Measurements from ENCODE around the gene IL19.
A peak's percentile ranks its signal among the peaks of the same experiment; 100 is the strongest.
"Not testable (repeated sequence)": the region's sequence is repeated elsewhere in the genome, so short reads cannot be mapped to it uniquely, and the experiment has no call there.

The IL19 gene

DNA sequence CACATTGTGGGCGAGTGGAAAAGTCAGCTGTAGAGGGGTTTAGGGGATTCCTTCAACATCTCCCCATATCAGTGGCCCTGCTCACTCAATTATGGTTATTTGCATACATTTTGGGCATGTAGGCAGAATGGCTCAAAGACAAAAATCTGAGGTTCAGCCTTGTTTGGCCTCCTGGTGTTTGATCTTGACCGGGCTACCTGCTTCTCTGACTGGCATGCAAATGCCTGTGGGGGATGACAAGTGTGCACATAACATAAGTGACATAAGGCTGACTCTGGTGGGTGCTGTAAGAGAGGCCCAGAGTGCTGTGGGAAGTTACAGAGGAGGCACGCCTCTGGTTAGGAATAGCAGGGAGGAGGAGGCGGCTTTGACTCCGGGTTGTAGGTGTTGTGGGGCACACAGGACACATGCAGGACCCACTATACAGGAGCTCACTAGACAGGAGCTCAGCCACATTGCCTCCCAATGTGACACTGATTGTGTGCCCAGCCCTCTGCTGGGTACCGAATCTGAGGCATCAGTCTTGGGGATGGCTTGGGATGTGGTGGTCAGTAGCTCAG is 29.4 kb upstream of the IL19 start:
- no peak for DNase-seq

DNA sequence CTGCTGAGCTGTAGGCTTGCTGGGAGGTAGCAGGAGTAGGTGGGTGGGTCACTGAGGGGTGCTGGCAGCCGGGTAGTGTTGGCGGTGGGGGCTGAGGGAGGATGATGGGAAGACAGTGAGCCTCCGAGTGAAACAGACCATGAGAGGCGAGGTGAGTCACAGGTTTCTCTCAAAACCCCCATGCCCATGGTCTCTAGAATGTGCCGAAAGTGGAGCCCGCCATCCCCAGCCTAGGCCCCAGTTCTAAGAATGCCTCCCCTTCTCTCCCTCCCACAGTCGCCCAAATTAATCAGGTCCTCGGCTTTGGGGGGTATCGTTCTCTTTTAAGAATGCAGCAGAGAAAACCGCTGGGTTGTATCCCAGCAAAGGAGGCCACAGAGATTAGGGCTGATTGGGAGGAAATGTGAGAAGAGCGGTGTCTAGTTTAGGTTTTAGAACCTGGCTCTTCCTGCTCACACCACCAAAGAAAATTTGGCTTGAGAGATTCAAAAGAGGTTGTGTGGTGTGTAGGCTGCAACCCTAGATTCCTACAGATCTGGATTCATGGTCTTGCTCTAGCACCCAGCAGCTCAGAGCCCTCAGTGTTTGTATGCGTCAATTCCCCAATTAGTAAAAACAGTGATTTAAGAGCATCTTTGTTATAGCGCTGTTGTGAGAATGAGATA is 27.7 kb upstream of the IL19 start:
- DNase-seq: no peak

DNA sequence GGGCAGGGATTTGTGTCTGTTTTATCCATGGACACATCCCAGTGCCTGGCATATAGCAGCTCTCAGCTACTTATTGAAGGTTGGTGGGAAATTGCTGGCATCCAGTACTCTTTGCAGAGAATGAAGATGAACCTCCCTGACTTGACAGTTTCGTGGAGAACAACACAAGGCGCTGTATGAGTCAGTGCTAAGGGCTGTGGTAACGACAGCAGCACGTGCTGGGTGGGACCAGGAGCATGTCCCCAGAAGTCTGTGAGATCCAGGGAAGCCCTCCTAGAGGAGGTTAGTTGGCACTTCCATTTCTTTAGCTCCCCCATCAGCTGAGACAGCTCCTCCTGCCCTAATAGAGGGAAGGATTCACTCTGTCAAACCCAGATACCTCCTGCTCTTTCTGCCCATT is 25.9 kb upstream of the IL19 start:
- no peak for DNase-seq

DNA sequence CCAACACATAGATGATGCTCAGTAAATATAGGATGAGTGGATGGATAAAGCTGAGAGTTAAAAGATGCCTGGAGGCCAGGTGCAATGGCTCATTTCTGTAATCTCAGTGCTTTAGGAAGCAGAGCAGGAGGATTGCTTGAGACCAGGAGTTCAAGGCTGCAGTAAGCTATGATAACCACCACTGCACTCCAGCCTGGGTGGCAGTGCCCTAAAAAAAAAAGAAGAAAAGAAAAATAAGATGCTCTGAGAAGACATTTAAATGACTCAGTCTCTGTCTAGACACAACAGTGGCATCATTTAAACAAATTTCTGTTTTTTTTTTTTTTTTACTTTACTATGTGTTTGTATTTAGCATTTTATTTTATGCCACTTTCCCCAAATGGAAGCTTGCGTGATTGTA is 25.3 kb upstream of the IL19 start:
- no peak for DNase-seq

DNA sequence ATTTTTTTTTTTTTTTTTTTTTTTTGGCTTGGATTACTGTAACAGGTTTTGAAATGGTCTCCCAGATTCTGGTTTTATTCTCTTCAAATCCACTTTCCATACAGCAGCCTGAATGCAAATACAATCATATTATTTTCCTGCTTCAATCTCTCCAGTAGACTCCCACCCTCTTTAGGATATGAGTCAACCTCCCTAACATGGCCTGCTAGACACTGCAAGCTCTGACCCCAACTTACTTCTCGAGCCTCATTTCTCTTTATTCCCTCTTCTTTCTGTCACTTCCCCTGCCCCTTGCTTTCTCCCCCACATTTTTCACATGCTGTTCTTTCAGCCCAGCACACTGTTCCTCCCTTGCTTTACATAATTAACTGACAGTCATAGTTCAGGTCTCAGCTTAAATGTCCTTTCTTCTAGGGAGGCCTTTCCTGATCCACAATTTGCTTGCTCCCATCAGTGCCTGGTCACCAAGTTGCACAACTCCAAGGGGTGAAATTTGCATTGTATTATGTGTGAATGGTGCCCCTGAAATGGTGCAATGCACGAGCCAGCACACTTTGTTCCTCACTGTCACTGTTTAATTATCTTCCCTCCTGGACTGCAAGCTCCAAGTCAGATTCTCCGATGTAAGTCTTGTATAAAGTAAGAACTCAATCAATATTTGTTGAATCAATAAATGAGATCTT is 22.1 kb upstream of the IL19 start:
- DNase-seq: no peak

DNA sequence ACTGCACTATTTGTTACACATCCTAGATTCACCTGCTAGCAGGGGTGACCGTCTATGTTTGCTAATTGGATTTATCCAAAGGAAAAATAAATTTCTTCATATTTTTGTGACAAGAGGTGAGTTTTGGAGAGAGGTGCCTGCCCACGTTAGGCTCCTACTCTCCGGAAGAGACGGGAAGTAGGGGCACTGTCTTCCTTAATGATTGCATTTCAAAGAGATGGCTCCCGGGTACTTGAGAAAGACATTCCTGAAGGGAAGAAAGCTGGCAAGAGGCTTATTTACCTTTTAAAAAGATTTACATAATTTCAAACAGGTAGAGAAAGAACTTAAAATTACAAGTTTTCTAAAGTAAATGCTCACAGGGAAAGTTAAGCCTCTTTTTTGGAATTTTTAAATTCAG is 18.7 kb upstream of the IL19 start:
- DNase-seq: no peak

DNA sequence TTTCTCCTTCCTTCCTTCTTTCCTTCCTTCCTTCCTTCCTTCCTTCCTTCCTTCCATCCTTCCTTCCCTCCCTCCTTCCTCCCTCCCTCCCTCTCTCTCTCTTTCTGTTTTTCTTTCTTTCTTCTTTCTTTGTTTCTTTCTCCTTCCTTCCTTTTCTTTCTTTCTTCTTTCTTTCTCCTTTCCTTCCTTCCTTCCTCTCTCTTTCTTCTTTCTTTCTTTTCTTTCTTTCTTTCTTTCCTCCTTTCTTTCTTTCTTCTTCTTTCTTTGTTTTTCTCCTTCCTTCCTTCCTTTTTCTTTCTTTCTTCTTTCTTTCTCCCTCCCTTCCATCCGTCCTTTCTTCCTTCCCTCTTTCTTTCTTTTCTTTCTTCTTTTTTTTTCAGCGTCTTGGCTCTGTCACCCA is 18.1 kb upstream of the IL19 start:
- no peak for DNase-seq

DNA sequence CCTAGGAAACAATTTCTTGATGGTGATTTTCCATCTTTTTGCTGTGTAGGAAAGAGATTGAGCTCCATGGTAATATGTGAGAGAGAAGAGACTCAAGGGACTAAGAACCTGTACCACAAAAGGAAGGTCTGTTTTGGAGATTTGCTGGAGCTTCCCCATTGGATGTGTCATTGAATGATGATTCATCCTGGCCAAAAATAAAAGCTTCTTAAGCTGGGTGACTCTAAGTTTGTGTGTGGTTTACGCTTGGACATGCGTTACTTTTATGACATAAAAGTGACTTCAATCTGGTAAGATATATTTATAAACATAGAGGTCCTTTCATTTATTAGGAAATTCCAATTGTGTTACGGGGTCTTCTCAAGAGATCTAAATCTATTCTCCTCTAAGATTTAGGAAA is 17.4 kb upstream of the IL19 start:
- DNase-seq: no peak

DNA sequence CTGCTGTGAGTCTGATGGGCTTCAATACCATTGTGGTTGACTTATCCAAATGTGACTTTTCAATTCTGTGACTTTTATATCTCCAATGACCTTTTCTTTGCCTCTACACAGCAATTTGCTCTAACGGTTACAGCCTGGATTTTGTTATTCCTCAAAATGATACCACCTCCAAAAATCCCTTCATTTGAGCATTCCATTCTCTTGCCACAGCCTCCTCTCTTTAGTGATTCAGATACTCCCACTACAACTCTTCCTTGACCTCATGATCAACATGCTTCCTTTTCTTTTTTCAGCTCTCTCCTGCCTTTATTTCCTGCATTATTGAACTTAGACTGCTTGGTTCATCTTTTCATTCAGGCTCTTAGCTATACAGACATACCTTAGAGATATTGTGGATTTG is 16.6 kb upstream of the IL19 start:
- no peak for DNase-seq

DNA sequence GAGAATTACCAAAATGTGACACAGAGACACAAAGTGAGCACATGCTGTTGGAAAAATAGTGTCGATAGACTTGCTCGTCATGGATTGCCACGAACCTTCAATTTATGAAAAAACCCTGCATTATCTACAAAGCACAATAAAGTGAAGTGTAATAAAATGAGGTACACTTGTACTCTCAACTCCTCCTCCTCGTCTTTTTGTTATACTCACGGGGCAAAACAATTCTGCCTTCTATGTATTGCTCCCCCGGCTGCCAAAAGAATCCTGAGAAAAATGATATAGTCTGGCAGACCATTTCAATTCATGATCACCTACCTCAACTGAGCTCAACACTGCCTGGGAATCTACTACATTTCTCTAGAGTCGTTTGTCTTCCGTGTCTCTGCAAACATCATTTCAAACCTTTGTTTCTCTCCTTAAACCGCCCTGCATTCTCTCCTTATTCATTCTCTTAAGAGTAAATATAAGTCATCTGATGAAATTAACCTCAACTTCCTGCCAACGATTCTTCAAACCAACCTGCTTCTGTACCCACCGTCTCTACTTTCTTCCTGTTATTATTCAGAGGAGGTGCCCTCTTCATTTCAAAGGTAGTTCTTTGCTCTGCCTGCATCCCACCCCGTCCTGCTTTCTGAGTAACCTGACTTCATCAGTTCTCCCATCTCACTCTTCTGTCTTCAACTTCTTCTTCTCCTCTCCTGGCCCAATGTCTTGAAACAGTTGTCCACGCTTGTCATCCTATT is 12.9 kb upstream of the IL19 start:
- DNase-seq: no peak

DNA sequence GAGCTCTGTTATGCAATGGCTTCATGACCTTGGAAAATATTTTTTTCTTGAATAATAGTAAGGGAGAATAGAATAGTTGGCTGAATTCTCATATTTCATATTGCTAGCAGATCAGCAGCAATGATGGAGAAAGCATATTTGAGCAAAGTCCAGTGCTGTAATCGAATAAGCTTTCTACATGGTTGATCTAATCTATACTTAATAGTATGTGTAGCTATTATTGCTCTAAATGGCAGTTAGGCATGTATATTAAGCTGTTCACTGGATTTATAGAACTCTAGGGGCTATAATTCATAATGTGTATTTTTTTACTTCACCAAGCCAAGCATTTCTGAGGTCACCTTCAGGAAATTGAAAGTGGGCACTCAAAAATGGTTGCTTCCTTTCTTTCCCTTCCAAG is 10.0 kb upstream of the IL19 start:
- no peak for DNase-seq

DNA sequence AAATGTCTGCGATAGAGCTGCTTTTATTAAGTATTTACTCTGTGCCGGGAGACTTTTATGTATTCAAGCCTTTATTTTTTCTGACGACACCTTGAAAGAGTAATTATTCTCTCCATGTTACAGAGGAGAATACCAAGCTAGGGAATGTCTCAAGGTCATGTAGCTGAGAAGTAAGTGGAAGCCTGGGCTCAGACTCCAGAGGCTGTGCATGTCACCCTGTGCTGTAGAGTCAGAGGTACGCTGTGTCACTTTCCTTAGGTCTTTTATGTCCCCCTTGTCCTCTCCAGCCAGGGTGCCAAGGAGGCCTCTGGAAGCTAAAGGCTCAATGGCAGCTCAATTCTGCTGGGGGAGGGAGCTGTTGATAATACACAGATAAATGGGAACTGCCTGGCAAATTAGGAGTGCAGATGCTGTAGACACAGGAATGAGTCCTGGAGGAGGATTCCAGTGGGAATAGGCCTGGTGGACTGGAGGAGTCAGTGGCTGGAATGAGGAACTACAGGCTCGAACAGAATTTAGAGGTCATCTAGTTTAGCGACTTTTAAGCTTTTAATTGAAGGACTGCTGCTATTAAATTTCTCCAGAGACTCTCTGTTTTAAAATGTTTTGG is 9.3 kb upstream of the IL19 start:
- DNase-seq: no peak

DNA sequence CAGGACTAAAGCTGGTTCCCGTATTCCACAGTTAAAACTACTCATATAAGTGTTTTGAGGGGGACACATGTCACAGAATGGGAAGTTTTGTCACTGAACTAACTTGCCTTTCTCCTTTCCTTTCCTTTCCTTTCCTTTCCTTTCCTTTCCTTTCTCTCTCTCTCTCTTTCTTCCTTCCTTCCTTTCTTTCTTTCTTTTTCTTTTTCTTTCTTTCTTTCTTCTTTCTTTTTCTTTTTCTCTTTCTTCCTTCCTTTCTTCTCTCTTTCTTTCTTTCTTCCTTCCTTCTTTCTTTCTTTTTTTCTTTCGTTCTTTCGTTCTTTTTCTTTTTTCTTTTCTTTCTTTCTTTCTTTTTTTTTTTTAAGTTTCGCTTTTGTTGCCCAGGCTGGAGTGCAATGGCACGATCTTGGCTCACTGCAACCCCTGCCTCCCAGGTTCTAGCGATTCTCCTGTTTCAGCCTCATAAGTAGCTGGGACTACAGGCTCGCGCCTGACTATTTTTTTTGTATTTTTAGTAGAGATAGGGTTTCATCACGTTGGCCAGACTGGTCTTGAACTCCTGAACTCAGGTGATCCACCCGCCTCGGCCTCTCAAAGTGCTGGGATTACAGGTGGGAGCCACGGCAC is 7.7 kb upstream of the IL19 start:
- DNase-seq: not testable (repeated sequence)

DNA sequence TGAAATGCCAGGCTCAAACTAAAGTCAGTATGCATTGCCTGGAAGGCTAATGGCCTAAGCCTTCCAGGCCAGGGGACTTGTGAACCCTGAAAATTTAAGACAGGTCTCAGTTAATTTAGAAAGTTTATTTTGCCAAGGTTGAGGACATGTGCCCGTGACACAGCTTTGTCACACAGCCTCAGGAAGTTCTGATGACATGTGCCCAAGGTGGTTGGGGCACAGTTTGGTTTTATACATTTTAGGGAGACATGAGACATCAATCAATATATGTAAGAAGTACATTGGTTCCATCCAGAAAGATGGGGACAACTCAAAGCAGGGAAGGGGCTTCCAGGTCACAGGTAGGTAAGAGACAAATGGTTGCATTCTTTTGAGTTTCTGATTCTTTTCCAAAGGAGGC is 4.8 kb upstream of the IL19 start:
- DNase-seq: not testable (repeated sequence)

DNA sequence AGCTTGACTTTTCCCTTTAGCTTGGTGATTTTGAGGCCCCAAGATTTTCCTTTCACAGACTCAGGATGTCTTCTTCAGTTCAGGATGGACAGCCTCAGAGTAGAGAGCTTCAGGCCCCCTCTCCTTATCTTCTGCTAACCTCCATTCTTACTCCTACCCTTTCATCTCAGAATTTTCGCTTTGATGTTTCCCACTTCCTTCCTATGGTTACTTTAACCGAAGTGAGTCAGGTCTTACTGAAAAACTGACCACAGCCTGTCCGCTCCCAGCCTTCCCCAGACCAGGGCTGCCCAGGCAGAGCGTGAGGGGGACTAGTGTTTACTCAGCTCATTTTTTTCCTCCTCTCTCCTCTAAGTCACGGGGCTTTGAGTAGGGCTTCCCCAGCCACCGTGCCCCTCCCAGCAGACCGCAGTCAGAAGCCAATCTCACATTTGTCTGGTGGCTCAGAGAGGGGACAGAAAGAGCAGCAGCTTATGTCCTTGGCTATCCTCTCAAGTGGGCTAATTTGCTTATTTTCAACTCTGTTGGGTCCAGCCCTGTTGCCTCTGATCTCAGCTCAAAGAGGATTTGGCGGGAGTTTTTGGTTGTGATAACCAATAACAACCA is 4.2 kb upstream of the IL19 start:
- peak; percentile 62 for DNase-seq

DNA sequence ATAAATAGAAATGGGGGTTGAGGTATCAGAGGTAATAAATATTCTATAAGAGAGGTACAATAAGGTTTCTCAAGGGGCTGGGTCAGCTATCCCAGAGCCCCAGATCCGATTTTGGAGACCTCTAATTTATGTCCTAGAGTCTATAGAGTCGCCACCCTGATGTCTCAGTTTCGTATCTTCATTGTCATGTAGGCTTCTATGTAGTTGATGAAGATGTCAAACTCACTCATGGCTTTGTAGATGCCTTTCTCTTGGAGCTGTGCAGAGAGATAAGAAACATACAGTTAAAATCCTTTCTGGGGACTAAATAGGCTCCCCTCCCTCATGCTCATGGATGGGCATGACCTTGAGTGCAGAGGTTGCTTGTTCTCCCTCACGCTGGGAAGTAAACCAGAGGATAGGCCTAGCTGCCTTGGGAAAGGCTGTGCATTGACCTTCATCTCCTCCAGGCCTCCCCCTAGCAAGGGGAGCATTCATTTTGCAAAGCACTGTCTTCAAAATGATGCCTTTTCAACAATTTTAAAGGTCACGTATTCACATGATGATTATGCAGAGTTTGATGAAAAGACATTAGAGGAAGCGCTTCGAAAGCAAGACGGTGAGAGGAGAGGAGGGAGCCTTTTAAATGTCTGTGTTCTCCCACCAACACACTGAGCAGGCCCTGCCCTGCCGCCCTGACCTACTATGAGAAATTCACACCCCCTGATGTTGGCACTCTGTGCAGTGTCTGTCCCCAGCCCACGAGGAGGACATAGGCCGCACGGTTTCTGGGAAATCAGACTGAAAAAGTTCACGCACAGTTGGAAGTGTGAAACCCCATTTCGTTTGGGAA is 1.9 kb upstream of the IL19 start:
- DNase-seq: no peak

DNA sequence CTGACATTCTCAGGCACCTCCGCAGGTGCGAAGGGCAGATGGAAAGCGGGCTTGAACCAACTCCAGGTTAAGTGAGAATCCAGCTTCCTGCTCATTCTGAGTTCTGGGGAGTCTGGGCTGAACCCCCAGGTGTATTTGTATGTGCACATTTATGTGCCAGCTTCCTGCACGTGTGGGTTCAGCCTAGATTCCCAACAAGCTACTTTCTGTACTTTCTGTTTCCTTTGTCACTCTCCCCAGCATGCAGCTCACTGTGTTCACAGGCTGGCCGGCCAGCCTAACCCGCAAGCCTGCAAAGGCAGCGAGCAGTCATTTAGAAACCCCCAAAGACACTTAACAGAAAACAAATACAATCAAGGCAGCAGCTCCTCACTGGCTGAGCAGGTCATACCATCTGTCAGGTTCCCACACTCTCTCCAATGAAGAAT is 1.3 kb upstream of the IL19 start:
- no peak for DNase-seq

DNA sequence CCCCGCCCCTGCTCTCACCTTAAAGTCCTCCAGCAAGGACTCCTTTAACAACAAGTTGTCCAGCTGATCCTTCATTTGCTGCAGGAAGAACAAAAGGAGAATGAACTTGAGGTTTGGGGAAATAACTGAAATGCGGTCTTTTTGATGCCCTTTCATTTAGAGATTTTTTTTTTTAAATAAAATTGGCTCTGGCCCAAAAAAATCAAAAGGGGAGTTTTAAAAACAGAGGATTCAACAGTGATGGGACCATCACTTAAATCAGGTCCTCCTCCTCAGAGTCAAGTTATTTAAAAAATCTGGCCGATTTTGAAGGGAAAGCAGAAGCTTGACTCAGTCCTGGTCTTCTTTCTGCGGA is 742 bp downstream of the IL19 start:
- DNase-seq: no peak

DNA sequence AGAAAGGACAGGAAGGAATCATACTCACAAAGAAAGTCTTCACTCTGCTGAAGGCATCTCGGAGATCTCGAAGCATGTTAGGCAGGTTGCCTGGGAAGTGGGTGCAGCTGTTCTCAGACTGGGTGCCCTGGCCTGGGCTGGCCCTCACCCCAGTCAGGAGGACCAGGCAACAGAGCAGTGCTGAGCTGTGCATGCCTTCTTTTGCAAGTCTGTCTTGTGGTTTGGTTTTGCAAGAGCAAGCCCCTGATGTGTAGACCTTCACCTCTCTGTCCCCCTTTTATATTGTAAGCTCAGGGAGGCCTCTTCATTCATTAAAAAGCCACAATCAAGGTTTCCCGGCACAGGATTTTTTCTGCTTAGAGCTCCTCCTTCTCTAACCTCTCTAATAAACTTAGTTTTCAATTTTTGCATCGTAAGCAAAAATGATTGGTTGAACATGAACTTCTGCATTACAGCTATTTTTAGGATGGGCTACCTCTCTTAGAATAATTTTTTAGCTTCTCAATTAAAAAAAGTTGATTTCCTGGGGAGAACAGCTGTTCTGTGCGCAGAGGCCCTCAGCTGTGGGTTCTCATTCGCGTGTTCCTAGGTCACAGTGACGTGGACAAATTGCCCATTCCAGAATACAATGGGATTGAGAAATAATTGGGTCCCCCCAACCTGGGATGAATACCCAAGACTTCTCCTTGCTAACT is 1.8 kb downstream of the IL19 start, which contains the start of gene IL10:
TSS of gene IL10 (minus strand) at position 252 of the 695 bp plus-strand sequence. CDS start at position 193, 59 bp downstream.
- DNase-seq: no peak

DNA sequence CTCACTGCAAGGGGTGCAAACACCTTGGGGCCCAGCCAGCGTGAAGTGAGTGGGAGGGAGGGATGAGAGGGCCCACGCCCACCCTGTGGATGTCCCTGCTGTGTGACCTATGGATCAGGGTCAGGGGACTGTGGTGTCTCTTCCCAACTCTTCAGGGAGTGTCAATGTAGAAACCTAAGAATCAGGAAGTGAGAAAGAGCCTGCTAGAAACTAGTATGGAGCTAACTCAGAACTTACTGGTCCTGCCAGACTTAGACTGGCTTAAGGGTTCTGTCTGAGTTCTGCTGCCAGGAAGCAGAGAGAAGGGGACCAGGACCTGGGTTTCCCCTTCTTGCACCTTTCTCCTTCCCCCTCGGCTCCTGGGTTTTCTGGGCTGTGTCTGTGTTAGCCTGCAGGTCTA is 3.5 kb downstream of the IL19 start:
- DNase-seq: no peak

DNA sequence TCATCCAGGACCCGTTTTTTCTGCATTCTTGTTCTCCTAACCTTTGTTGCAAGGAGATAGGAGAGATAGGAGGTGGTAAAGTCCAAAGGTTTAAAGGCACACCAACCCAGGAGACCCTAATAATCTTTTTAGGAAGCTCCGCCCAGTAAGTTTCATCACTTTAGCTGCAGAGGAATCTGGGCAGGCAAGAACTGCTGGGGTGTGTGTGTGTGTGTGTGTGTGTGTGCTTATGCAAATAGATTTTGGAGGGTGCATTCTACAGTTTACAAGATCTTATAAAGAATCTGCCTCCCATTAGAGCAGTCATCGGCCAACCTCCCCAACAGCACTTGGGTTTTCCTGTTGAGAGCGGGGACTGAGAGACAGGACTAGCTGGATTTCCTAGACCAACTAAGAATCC is 5.7 kb downstream of the IL19 start:
- DNase-seq: no peak

Measured in femur (tissue), 1 donor.